K562 (cell line): ENCODE data around the gene BANP. TPM values are rescaled to one million over a fixed set of nuclear protein-coding genes. Genes with fewer than 3 reads are reported as not detected.

ENCODE experiments used
- ATAC-seq: fragments of 200-7000 bp; cut with Tn5 transposase; 3 replicates; pipeline ENCODE4 v1.9.1; 2020; ENCODE audit warnings: moderate library complexity
- BruUV-seq: library from RNA; stranded (reverse); fragments of 400-500 nt; replicated peaks from 2 replicates; lab custom pipeline; 2021; lab: Mats Ljungman, UMichigan
- CTCF ChIA-PET: fragments of 300-600 bp; formaldehyde crosslinking; extraction: SDS; loops from one replicate; lab custom pipeline; 2021; ENCODE audit warnings: low intra/inter-chr PET ratio; lab: Yijun Ruan, JAX
- POLR2A ChIA-PET: fragments of 300-600, 350-650 bp; sonication (Branson Sonifier 250); formaldehyde crosslinking; extraction: SDS; loops from one replicate; lab custom pipeline; 2021; ENCODE audit warnings: antibody characterized with exemption, inconsistent platforms; lab: Yijun Ruan, JAX
- DNase-seq, 4 experiments: peaks; one replicate each; pipeline versions ENCODE4 v3.0.0 to v3.0.0-alpha.2; 2011 to 2018; ENCODE audit warnings: low spot score in 3 of 4, mixed read lengths in 3 of 4; ENCODE audit errors: extremely low read depth in 1 of 4
- FAIRE-seq: peaks from 2 replicates; lab custom pipeline; 2011; peaks lifted over from hg19 to GRCh38; lab: Jason Lieb, UNC
- H2AFZ ChIP-seq: 2 replicates; pipeline ENCODE4 v1.6.0; 2011; ENCODE audit warnings: low read depth, low read length, control low read depth, inconsistent platforms
- H3K27ac ChIP-seq: fragments of 200-600 bp; 3 replicates; pipeline ENCODE4 v1.8.0; 2011; ENCODE audit warnings: low read depth, mild to moderate bottlenecking, control low read depth, inconsistent platforms, low read length, moderate library complexity, mixed read lengths; ENCODE audit errors: extremely low read depth
- H3K27me3 ChIP-seq, 2 experiments: fragments of 300-600 bp in 1 of 2; 2 replicates in 1 of 2; 3 replicates in 1 of 2; pipeline versions ENCODE4 v1.6.0 to v1.8.0; 2011; ENCODE audit warnings: inconsistent platforms in 2 of 2, low read length in 2 of 2, mild to moderate bottlenecking in 1 of 2, mixed read lengths in 1 of 2, moderate library complexity in 1 of 2; ENCODE audit not compliant: control insufficient read depth in 2 of 2, insufficient read depth in 2 of 2
- H3K36me3 ChIP-seq: fragments of 300-600 bp; 3 replicates; pipeline ENCODE4 v1.8.0; 2011; ENCODE audit warnings: mild to moderate bottlenecking, low read length, inconsistent platforms; ENCODE audit not compliant: control insufficient read depth, insufficient read depth
- H3K4me1 ChIP-seq, 2 experiments: fragments of 200-600 bp in 1 of 2; replicated peaks in 1 of 2; 2 replicates in 1 of 2; 3 replicates in 1 of 2; pipeline versions ENCODE4 v1.5.1 to v1.8.0; 2011; ENCODE audit warnings: inconsistent platforms in 2 of 2, low read length in 2 of 2, mild to moderate bottlenecking in 1 of 2, mixed read lengths in 1 of 2, moderate library complexity in 1 of 2; ENCODE audit not compliant: control insufficient read depth in 2 of 2, insufficient read depth in 2 of 2
- H3K4me2 ChIP-seq: 2 replicates; pipeline ENCODE4 v1.6.1; 2011; ENCODE audit warnings: low read length, control low read depth, inconsistent platforms, mixed read lengths; ENCODE audit not compliant: insufficient read depth
- H3K4me3 ChIP-seq: fragments of 200-600 bp; sonication (generic), shearing (Covaris generic); 2 replicates; pipeline ENCODE4 v1.5.1; 2016; ENCODE audit warnings: control low read depth, inconsistent platforms
- H3K79me2 ChIP-seq: fragments of 200-600 bp; 3 replicates; pipeline ENCODE4 v1.8.0; 2011; ENCODE audit warnings: low read length, inconsistent platforms; ENCODE audit not compliant: control insufficient read depth, insufficient read depth
- H3K9ac ChIP-seq, 2 experiments: 2 replicates each; pipeline versions ENCODE4 v1.6.0 to v1.6.1; 2011; ENCODE audit warnings: low read depth in 2 of 2, low read length in 2 of 2, control low read depth in 1 of 2, inconsistent platforms in 1 of 2, mild to moderate bottlenecking in 1 of 2, mixed read lengths in 1 of 2; ENCODE audit not compliant: insufficient read depth in 1 of 2
- H3K9me1 ChIP-seq: one replicate; pipeline ENCODE4 v1.6.0; 2011; ENCODE audit warnings: inconsistent platforms, mild to moderate bottlenecking, low read length, moderate library complexity; ENCODE audit not compliant: control insufficient read depth, insufficient read depth
- H3K9me3 ChIP-seq: replicated peaks from 2 replicates; pipeline ENCODE4 v1.5.1; 2011; ENCODE audit warnings: low read depth, low read length, inconsistent platforms; ENCODE audit not compliant: control insufficient read depth, insufficient read depth
- H4K20me1 ChIP-seq: replicated peaks from 2 replicates; pipeline ENCODE4 v1.6.1; 2011; ENCODE audit warnings: low read length, inconsistent platforms, mixed read lengths; ENCODE audit not compliant: control insufficient read depth, insufficient read depth
- EZH2 ChIP-seq: IDR thresholded peaks from 2 replicates; pipeline ENCODE4 v1.6.1; 2012; ENCODE audit warnings: low read depth, mild to moderate bottlenecking, inconsistent platforms, low read length, borderline replicate concordance
- FUS ChIP-seq: fragments of 200-400 bp; formaldehyde crosslinking; optimal IDR thresholded peaks from 2 replicates; pipeline ENCODE3; 2017; ENCODE audit warnings: low read depth, low read length
- HNRNPLL ChIP-seq: fragments of 200-400 bp; formaldehyde crosslinking; IDR thresholded peaks from 2 replicates; pipeline ENCODE4 v1.6.1; 2017; ENCODE audit warnings: low read length, low read depth, mild to moderate bottlenecking; ENCODE audit not compliant: poor library complexity, severe bottlenecking
- IRF9 ChIP-seq: fragments of 450-650 bp; IDR thresholded peaks from 2 replicates; pipeline ENCODE4 v1.6.1; 2016; ENCODE audit warnings: missing biosample characterization, missing genetic modification characterization
- MTA1 ChIP-seq: fragments of 450-650 bp; IDR thresholded peaks from 2 replicates; pipeline ENCODE4 v1.6.1; 2017; ENCODE audit warnings: borderline replicate concordance
- NR2F6 ChIP-seq: fragments of 450-650 bp; formaldehyde crosslinking; IDR thresholded peaks from 2 replicates; pipeline ENCODE4 v1.4.0; 2020; ENCODE audit warnings: mild to moderate bottlenecking
- SNIP1 ChIP-seq: fragments of 450-650 bp; IDR thresholded peaks from 2 replicates; pipeline ENCODE4 v1.7.1; 2017; ENCODE audit warnings: low read depth, mild to moderate bottlenecking
- SPI1 ChIP-seq: IDR thresholded peaks from 2 replicates; pipeline ENCODE4 v1.6.1; 2011; ENCODE audit warnings: low read depth, low read length, control low read depth, borderline replicate concordance
- ZNF324 ChIP-seq: fragments of 250-450 bp; sonication (Bioruptor Pico); IDR thresholded peaks from 2 replicates; pipeline ENCODE4 v1.4.0; 2020; ENCODE audit warnings: mild to moderate bottlenecking
- WGBS: fragments of 100-300 bp; shearing (Covaris generic); methylation state at CpG from one replicate; pipeline ENCODE4 v1.1.6; 2016; ENCODE audit warnings: low coverage, mixed read lengths; ENCODE audit not compliant: insufficient coverage; ENCODE audit errors: missing lambda C conversion rate; 5-methylcytosine and 5-hydroxymethylcytosine counted together
- in situ Hi-C: fragments of 300-500 bp; cut with MboI; formaldehyde crosslinking; loops from 4 replicates; pipeline ENCODE4 v1.15.0; 2018; ENCODE audit warnings: inconsistent platforms, mixed read lengths
- intact Hi-C: fragments of 100-400 bp; cut with micrococcal nuclease; formaldehyde crosslinking; loops from 2 replicates; pipeline ENCODE4 v1.14.2; 2022
- polyA plus RNA-seq, 8 experiments: library from polyadenylated mRNA; depleted of rRNA in 4 of 8; stranded (reverse) in 5 of 8; unstranded in 3 of 8; fragments of >200 nt; fragmentation: Nextera tagmentation in 2 of 8; fragmentation: Illumina TruSeq in 1 of 8; extraction: Ambion mirVana in 2 of 8; extraction: Trizol in 1 of 8; gene quantifications; 2 replicates each; pipeline versions ENCODE4 v1.2.1 to v1.2.3, GENCODE V29; 2011 to 2014; ENCODE audit warnings: inconsistent platforms in 1 of 8, missing spikeins in 1 of 8
- total RNA-seq, 7 experiments: library from RNA; depleted of rRNA in 6 of 7; stranded (reverse); fragments of >200 nt in 6 of 7; fragmentation: Illumina TruSeq in 2 of 7; extraction: Trizol in 2 of 7; gene quantifications; 2 replicates each; pipeline versions ENCODE4 v1.2.1 to v1.2.3, GENCODE V29; 2011 to 2021; ENCODE audit warnings: low replicate concordance in 1 of 7

Gene BANP
- total and polyA plus RNA-seq, 9 of the 15 experiments (the other 6 are each of a cell fraction or from before 2014, with no cell fraction given): 4.6 to 22.1 (median 15.6) TPM

DNA sequence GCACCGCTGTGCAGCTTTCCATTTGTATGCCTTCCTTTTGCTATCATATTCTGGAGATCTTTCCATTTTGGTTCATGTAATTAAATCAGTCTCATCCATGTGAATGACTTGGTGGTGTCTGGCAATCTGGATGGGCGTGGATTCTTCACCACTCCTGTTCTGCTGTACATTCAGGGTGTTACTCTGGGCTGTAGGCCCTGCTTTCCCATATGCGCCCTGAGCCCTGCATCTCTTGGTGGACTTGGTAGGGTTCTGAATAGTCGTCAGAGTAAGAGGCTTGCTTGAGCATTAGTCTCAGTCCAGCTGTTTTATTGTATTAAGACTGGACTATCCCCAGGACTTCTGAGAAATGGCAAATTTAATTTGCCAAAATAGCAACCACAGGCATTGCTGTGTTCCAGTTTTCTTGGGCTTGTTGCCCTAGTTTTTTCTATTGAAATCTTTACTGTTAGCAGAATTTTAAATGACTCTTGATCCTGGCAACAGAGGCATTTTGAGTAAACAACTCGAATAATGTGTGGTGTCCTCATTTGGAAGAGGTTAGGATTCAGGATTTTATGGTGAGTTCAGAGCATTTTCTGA is 14.9 kb downstream of the BANP start:
- FAIRE-seq (no peak), ATAC-seq (no peak), DNase-seq (no peak)
- H3K9me1 ChIP-seq: no peaks in the 10 kb centered on the region
- H3K27ac ChIP-seq: no peak overlapping the region
- no peak overlapping the region for H3K4me3 ChIP-seq
- no peak overlapping the region for H3K4me2 ChIP-seq
- ChIA-PET CTCF (no interaction called here), POLR2A (interaction anchor here (1.2 to 1.4 kb wide), 2 partner anchors 14 to 15 kb away, joined by 3 to 4 read pairs; partner anchors contain the start of gene BANP)
- H4K20me1 ChIP-seq: peaks cover 10% of the 10 kb centered on the region; the same call in 1 of the 2 replicates
- H3K4me1 ChIP-seq: peaks cover 0 to 18% of the 10 kb centered on the region in 2 experiments; a peak in 2 of 5 replicates
- intact Hi-C loops: no loop called here
- H3K9me3 ChIP-seq: no peaks in the 10 kb centered on the region
- no peaks in the 10 kb centered on the region for H3K36me3 ChIP-seq
- no peak overlapping the region for H3K9ac ChIP-seq
- H2AFZ ChIP-seq: no peak overlapping the region
- in situ Hi-C loops: no loop called here
- TF ChIP-seq HNRNPLL: no peak
- TF ChIP-seq IRF9 (tag): no peak
- no peak for TF ChIP-seq NR2F6
- TF ChIP-seq ZNF324: no peak
- TF ChIP-seq FUS: no peak
- no peak for TF ChIP-seq EZH2
- TF ChIP-seq SPI1: no peak
- TF ChIP-seq SNIP1: no peak
- no peak for TF ChIP-seq MTA1
- WGBS: 69% methylated on average over 5 of the region's 5 CpGs
- peaks cover 41% of the 10 kb centered on the region for H3K79me2 ChIP-seq
- no TSS peak for BruUV-seq
- no peaks in the 10 kb centered on the region for H3K27me3 ChIP-seq
